Measurements from ENCODE around the gene GRXCR1. TPM values are rescaled to one million over a fixed set of nuclear protein-coding genes. Genes with fewer than 3 reads are reported as not detected.

The GRXCR1 gene
- total RNA-seq, result not detected in 2 replicates

- no peaks in the 10 kb centered on the region for H3K4me1 Mint-ChIP-seq
- no peak within 1 kb of the TSS for H3K27ac Mint-ChIP-seq
- ChIA-PET POLR2A (no interaction called here), CTCF (no interaction called here)
- TF ChIP-seq, protein P1, sequence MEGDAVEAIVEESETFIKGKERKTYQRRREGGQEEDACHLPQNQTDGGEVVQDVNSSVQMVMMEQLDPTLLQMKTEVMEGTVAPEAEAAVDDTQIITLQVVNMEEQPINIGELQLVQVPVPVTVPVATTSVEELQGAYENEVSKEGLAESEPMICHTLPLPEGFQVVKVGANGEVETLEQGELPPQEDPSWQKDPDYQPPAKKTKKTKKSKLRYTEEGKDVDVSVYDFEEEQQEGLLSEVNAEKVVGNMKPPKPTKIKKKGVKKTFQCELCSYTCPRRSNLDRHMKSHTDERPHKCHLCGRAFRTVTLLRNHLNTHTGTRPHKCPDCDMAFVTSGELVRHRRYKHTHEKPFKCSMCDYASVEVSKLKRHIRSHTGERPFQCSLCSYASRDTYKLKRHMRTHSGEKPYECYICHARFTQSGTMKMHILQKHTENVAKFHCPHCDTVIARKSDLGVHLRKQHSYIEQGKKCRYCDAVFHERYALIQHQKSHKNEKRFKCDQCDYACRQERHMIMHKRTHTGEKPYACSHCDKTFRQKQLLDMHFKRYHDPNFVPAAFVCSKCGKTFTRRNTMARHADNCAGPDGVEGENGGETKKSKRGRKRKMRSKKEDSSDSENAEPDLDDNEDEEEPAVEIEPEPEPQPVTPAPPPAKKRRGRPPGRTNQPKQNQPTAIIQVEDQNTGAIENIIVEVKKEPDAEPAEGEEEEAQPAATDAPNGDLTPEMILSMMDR (IDR thresholded peaks at IDR 0.05), result no peak
- ATAC-seq (ENCODE audit: low read depth) (no peak), DNase-seq (no peak)
- peaks cover 6% of the 10 kb centered on the region for H3K27me3 Mint-ChIP-seq
- no peak within 1 kb of the TSS for H3K4me3 Mint-ChIP-seq
- intact Hi-C loops (cut with micrococcal nuclease), result no loop called here
- no peaks in the 10 kb centered on the region for H3K36me3 Mint-ChIP-seq (ENCODE audit: low read depth)
- H3K9me3 Mint-ChIP-seq, result peaks cover 2% of the 10 kb centered on the region
Observed at GRCh38 chr4:42892413-42892812, at the start of gene GRXCR1. Gene GRXCR1 (plus strand): TSS chr4:42892713. CDS start chr4:42893267, 554 bp downstream.

- ATAC-seq (ENCODE audit: low read depth) (no peak), DNase-seq (no peak)
- peaks cover 9% of the 10 kb centered on the region for H3K9me3 Mint-ChIP-seq
- CTCF ChIA-PET, result interaction anchor here (0.6 to 1.8 kb wide), 2 partner anchors 275 to 1535 kb away, joined by 3 to 9 read pairs; no protein-coding TSS in a partner anchor
- intact Hi-C loops (cut with micrococcal nuclease), result no loop called here
- no peak overlapping the region for H3K4me3 Mint-ChIP-seq
- peaks cover 3% of the 10 kb centered on the region for H3K27me3 Mint-ChIP-seq
- H3K36me3 Mint-ChIP-seq (ENCODE audit: low read depth), result no peaks in the 10 kb centered on the region
- no peaks in the 10 kb centered on the region for H3K4me1 Mint-ChIP-seq
- H3K27ac Mint-ChIP-seq, result no peak overlapping the region
- POLR2A ChIA-PET, result no interaction called here
- TF ChIP-seq, protein P1 (IDR thresholded peaks at IDR 0.05), result no peak
Observed at GRCh38 chr4:42843694-42844093, 48.8 kb upstream of the GRXCR1 start.

DNA sequence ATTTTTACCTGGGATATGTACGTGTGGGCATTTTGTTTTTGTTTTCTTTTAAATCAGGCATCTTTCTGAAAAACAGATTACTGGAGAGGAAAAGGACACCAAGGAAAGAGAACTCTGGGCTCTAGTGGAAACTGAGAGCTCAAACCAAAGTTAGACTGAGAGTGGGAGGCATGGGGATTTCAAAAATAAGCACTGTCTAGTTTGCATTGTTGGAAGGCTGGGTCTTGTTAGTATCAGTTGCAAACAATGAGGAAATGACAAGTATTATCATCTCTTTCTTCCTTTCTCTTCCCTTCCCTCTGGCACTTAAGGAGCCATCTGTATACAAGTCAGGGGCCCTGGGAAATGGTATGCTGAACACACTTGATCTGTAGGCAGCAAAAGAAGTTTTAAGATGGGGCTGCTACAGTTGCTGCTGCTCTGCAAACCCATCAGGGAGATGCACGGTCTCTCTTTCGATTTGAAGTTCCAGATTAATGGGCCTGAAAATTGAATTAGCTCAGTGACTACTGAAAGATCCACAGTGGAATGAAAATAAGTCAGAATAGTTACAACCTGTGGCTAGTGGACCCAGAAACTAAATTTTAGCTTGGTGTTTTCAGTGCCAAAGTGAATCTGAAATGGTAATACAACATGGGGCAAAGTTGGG is 48.0 kb upstream of the GRXCR1 start:
- Mint-ChIP-seq H3K4me1 (no peaks in the 10 kb centered on the region), H3K27ac (no peak overlapping the region), H3K9me3 (peaks cover 13% of the 10 kb centered on the region), H3K4me3 (no peak overlapping the region), H3K36me3 (ENCODE audit: low read depth) (no peaks in the 10 kb centered on the region), H3K27me3 (peaks cover 3% of the 10 kb centered on the region)
- TF ChIP-seq, protein P1 (IDR thresholded peaks at IDR 0.05), result no peak
- no peak for DNase-seq
- intact Hi-C loops (cut with micrococcal nuclease), result no loop called here
- CTCF ChIA-PET, result interaction anchor here (1.8 kb wide), 1 partner anchor 276 kb away, joined by 9 read pairs; no protein-coding TSS in a partner anchor
- no peak for ATAC-seq (ENCODE audit: low read depth)
- POLR2A ChIA-PET, result no interaction called here

GRCh38 chr4:42845586-42845985 is 46.9 kb upstream of the GRXCR1 start:
- no peak overlapping the region for H3K27ac Mint-ChIP-seq
- H3K4me3 Mint-ChIP-seq, result no peak overlapping the region
- intact Hi-C loops (cut with micrococcal nuclease), result no loop called here
- no peaks in the 10 kb centered on the region for H3K4me1 Mint-ChIP-seq
- H3K36me3 Mint-ChIP-seq (ENCODE audit: low read depth), result no peaks in the 10 kb centered on the region
- POLR2A ChIA-PET, result no interaction called here
- H3K9me3 Mint-ChIP-seq, result peaks cover 24% of the 10 kb centered on the region
- CTCF ChIA-PET, result no interaction called here
- ATAC-seq (ENCODE audit: low read depth), result no peak
- TF ChIP-seq, protein P1 (IDR thresholded peaks at IDR 0.05), result no peak
- peaks cover 11% of the 10 kb centered on the region for H3K27me3 Mint-ChIP-seq
- DNase-seq, result no peak

DNA sequence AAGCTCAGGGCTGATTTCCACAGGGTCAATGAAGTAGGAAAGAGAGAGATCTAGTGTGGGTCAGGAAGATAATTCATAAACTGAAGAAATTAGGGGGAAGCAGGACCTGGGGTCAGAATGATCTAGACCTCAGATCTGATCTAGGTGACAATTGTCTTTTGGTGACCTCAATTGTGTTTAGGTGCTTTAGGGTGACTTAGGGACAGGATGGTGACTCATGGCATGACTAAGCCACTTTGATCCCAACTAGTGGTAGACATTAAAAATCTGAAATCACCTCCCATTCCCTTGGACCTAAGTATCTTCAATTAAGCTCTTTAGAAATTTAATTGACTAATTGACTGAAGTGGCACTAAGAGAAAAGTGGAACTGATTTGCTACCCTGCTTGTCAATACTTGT is 36.7 kb upstream of the GRXCR1 start:
- H3K27ac Mint-ChIP-seq, result no peak overlapping the region
- ATAC-seq (ENCODE audit: low read depth) (no peak), DNase-seq (no peak)
- H3K36me3 Mint-ChIP-seq (ENCODE audit: low read depth), result no peaks in the 10 kb centered on the region
- H3K27me3 Mint-ChIP-seq, result peaks cover 10% of the 10 kb centered on the region
- ChIA-PET POLR2A (no interaction called here), CTCF (interaction anchor here (1.2 kb wide), 1 partner anchor 287 kb away, joined by 3 read pairs; no protein-coding TSS in a partner anchor)
- no peaks in the 10 kb centered on the region for H3K4me1 Mint-ChIP-seq
- intact Hi-C loops (cut with micrococcal nuclease), result no loop called here
- TF ChIP-seq, protein P1 (IDR thresholded peaks at IDR 0.05), result no peak
- peaks cover 6% of the 10 kb centered on the region for H3K9me3 Mint-ChIP-seq
- no peak overlapping the region for H3K4me3 Mint-ChIP-seq
